ENCODE measurements around the gene ANK2. TPM values are rescaled to one million over a fixed set of nuclear protein-coding genes. Genes with fewer than 3 reads are reported as not detected.

ANK2 gene
- total RNA-seq, 6 donors from 2014 or later: 4.2 to 23.3 (median 8.5) TPM

GRCh38 chr4:113025416-113025815, 24.0 kb upstream of the ANK2 start:
- no peaks in the 10 kb centered on the region for H3K36me3 ChIP-seq
- WGBS, 2 donors: 70 to 77% methylated on average over 1 of the region's 1 CpG
- no peak for ATAC-seq (ENCODE audit: low FRiP score in 2 of 2)

GRCh38 chr4:113026556-113026955, 22.9 kb upstream of the ANK2 start:
- no peak for ATAC-seq (ENCODE audit: low FRiP score in 2 of 2)
- Histone ChIP-seq H3K36me3 (no peaks in the 10 kb centered on the region), H3K9me3 (no peaks in the 10 kb centered on the region), H3K4me3 (no peak overlapping the region), H3K27ac (no peak overlapping the region), H3K27me3 (no peaks in the 10 kb centered on the region), H3K4me1 (no peaks in the 10 kb centered on the region)
- WGBS, 2 donors: 76 to 83% methylated on average over 2 of the region's 2 CpGs
- TF ChIP-seq CTCF (IDR thresholded peaks at IDR 0.05): no peak
- no peak for TF ChIP-seq POLR2A (IDR thresholded peaks at IDR 0.05)
- TF ChIP-seq EP300 (IDR thresholded peaks at IDR 0.05): no peak
- no peak for TF ChIP-seq POLR2AphosphoS5 (IDR thresholded peaks at IDR 0.05)
- no peak for DNase-seq

More at GRCh38 chr4:113025416-113025815, 24.0 kb upstream of the ANK2 start:
- TF ChIP-seq POLR2A (IDR thresholded peaks at IDR 0.05) (no peak), CTCF (IDR thresholded peaks at IDR 0.05) (no peak), EP300 (IDR thresholded peaks at IDR 0.05) (no peak), POLR2AphosphoS5 (IDR thresholded peaks at IDR 0.05) (no peak)
- Histone ChIP-seq H3K27me3 (no peaks in the 10 kb centered on the region), H3K27ac (no peak overlapping the region), H3K4me1 (no peaks in the 10 kb centered on the region), H3K4me3 (no peak overlapping the region), H3K9me3 (no peaks in the 10 kb centered on the region)
- no peak for DNase-seq

GRCh38 chr4:113028074-113028473, 21.4 kb upstream of the ANK2 start:
- 70 to 92% methylated on average over 2 of the region's 2 CpGs for WGBS, 2 donors
- DNase-seq (no peak), ATAC-seq (ENCODE audit: low FRiP score in 2 of 2) (no peak)
- Histone ChIP-seq H3K4me1 (no peaks in the 10 kb centered on the region), H3K27me3 (no peaks in the 10 kb centered on the region), H3K27ac (no peak overlapping the region), H3K36me3 (no peaks in the 10 kb centered on the region), H3K9me3 (no peaks in the 10 kb centered on the region), H3K4me3 (no peak overlapping the region)
- TF ChIP-seq CTCF (IDR thresholded peaks at IDR 0.05) (no peak), EP300 (IDR thresholded peaks at IDR 0.05) (no peak), POLR2AphosphoS5 (IDR thresholded peaks at IDR 0.05) (no peak), POLR2A (IDR thresholded peaks at IDR 0.05) (no peak)

GRCh38 chr4:113031212-113031611, 18.2 kb upstream of the ANK2 start:
- WGBS, 2 donors: 38 to 45% methylated on average over 1 of the region's 1 CpG
- ATAC-seq (ENCODE audit: low FRiP score in 2 of 2) (no peak), DNase-seq (no peak)
- Histone ChIP-seq H3K4me3 (no peak overlapping the region), H3K9me3 (no peaks in the 10 kb centered on the region), H3K36me3 (no peaks in the 10 kb centered on the region), H3K4me1 (no peaks in the 10 kb centered on the region), H3K27me3 (no peaks in the 10 kb centered on the region), H3K27ac (no peak overlapping the region)
- TF ChIP-seq EP300 (IDR thresholded peaks at IDR 0.05): no peak
- no peak for TF ChIP-seq POLR2A (IDR thresholded peaks at IDR 0.05)

GRCh38 chr4:113040793-113041192, 8.7 kb upstream of the ANK2 start:
- no peak overlapping the region for H3K27ac ChIP-seq
- no peaks in the 10 kb centered on the region for H3K27me3 ChIP-seq
- peaks cover 0 to 7% (median 0%) of the 10 kb centered on the region in 4 donors for H3K9me3 ChIP-seq
- TF ChIP-seq POLR2A (IDR thresholded peaks at IDR 0.05) (no peak), POLR2AphosphoS5 (IDR thresholded peaks at IDR 0.05) (no peak), EP300 (IDR thresholded peaks at IDR 0.05) (no peak), CTCF (IDR thresholded peaks at IDR 0.05) (no peak)
- DNase-seq: no peak
- WGBS, 2 donors: 65 to 90% methylated on average over 1 of the region's 1 CpG
- no peaks in the 10 kb centered on the region for H3K4me1 ChIP-seq
- no peaks in the 10 kb centered on the region for H3K36me3 ChIP-seq
- ATAC-seq (ENCODE audit: low FRiP score in 2 of 2): no peak
- H3K4me3 ChIP-seq: no peak overlapping the region

All from upper lobe of left lung (tissue), 6 donors.